DMS153 treated with DMSO at 0.1 percent for 48 hours (cell line): ENCODE data around the gene NT5M.

Experiments used
- DNase-seq: peaks from one replicate; lab custom pipeline; 2025; ENCODE audit not compliant: unreplicated experiment; lab: John Stamatoyannopoulos, UW

The NT5M gene

DNA sequence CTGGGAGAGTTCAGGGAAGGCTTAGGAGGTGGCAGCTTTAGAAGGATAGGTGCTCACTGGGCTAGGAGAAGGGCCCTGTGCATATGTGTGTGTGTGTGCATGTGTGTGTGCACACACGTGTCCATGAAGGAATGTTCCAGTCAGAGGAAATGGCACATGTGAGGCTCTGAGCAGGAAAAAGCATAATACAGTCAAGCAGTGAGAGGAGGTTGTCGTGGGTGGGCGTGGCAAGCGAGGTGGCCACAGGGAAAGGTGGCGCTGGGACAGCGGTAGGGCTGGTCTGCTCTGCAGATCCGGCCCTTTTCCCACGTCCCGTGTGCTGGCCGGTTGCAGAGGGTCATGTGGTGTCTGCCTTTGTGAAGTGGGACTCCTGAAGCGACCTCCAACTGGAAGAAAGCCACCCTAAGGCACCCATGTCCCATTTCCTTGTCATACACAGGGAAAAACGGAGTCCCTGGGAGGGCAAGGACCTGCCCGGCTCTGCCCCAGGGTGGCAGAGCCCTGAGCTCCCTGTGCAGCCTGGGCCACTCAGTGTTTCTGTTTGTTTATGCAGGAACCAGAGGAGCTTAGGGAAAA lies 40.1 kb downstream of the NT5M start:
- no peak for DNase-seq

DNA sequence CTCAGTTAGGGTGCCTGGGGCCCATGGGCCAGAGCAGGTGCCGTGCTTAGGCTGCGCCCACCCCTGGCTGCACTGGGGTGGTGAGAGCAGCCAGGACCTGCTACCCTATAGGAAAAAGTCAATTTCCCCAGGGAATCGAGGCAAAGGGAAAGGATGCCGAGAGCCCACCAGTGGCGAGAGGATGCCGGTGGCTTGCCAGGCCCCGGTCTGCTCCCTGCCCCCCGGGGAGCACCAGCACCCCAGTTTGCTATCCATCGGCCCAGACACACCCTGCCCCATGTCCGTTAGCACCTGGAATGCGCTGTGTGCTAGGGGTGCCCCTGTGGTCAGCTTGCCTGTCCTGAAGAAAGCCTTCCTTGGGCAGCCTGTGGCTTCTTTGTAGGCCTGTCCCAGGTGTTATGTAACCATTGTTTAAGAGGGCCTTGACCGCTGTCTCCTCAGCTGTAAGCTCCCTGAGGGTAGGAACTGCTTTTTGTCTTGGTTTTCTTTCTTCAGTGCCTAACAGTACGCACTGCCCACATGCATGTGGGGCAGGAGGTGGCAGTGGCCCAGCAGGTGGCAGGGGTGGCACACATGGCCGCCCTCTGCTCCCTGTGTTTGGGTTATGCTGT lies 40.8 kb downstream of the NT5M start:
- no peak for DNase-seq

DNA sequence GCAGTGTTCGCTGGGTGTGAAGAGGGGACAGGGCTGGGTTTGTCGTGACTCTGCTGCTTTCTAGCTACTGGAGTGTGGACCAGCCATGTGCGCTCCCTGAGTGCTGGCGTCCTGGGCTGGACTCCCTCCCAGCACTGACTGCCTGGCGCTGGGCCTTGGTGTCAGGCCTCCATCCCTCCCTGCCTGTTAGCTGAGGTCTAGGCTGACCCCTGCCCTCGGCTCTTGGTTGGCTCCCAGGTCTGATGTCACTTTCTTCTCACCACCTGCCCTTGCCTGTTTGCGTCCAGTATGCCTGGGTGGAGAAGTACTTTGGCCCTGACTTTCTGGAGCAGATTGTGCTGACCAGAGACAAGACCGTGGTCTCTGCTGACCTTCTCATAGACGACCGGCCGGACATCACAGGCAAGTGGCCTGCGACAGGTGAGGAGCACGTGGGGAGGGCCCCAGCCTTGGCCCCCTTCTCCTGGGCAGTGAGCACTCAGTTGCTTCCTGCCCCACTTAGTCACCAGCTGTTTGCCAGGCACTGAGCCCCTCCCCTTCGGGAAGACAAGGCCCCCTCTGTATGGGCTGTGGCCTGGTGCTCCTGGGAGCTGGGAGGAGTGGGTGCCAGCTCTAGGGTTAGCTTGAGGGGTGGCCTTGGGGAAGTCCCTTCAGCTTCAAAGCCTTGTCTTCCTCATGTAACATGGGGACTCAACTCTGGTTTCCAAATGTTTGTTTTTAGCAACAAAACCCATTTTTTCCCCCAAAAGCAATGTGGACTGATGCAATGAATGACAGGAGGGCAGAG lies 41.5 kb downstream of the NT5M start:
- DNase-seq: no peak

GRCh38 chr17:17345294-17345597 lies 42.1 kb downstream of the NT5M start:
- DNase-seq: no peak

GRCh38 chr17:17345686-17346427 lies 42.7 kb downstream of the NT5M start:
- no peak for DNase-seq

DNA sequence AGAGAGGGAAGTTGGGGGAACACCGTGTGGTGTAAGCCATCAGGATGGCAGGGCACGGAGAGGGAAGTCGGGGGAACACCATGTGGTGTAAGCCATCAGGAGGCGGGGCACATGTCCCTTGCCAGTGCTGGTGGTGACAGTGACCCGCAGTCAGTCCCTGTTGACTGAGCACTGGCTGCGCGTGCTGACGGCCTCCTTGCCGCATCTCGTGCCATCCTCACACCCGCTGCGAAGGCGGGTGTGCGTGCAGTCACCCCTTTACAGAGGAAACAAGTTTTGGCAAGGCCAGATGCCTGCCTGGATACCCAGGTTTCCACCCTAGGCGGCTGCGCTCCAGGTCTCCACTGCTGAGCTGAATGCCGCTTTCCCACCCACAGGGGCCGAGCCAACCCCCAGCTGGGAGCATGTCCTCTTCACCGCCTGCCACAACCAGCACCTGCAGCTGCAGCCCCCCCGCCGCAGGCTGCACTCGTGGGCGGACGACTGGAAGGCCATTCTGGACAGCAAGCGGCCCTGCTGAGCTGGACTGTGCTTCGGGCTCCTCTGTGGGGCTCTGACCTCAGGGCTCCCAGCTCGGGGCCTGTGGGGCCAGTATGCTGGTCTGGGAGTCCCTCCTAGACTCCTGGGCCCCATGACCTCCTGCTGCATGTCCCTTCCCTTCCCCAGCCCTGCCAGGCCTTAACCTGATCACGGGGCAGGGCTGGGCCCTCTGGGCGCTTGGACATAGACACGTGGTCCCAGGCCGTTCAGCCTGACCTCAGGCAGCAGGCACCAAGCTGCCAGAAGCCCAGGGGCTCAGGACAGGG lies 43.5 kb downstream of the NT5M start:
- DNase-seq: no peak

- DNase-seq: no peak
Observed at GRCh38 chr17:17347234-17347955, 44.2 kb downstream of the NT5M start.

DNA sequence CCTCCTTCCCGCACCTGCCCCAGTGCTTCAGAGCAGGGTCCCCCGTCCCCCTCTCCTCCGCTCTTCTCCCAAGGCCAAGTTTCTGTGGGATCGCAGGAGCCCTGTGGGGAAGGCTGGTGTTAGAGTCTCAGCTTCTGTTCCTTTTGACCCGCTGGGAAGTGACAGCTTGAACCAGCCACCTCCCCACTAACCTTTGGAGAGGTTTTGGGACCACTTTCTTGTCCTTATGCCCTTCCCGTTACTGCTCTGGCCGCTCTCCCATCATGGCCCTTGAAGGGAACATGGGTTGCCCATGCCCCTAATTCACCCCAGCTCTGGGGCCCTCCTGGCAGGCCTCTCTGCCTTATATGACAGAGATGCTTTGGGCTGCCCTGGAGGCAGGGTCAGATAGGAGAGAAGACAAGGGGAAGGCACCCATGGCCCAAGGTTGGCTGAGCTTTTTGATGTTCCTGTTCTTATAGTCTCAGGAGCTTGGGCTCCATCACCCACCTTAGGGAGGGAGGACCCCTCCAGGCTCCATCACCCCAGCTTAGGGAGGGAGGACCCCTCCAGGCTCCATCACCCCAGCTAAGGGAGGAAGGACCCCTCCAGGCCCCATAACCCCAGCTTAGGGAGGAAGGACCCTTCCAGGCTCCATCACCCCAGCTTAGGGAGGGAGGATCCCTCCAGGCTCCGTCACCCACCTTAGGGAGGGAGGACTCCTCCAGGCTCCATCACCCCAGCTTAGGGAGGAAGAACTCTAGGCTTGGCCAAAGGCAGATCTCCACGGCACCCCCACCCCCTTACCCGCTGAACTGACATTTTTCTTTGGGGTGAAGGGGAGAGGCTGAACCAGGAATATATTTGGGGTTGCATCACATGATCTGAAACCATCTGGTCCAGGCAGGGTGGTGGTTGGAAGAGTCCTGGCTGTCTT lies 45.0 kb downstream of the NT5M start:
- DNase-seq: no peak

DNA sequence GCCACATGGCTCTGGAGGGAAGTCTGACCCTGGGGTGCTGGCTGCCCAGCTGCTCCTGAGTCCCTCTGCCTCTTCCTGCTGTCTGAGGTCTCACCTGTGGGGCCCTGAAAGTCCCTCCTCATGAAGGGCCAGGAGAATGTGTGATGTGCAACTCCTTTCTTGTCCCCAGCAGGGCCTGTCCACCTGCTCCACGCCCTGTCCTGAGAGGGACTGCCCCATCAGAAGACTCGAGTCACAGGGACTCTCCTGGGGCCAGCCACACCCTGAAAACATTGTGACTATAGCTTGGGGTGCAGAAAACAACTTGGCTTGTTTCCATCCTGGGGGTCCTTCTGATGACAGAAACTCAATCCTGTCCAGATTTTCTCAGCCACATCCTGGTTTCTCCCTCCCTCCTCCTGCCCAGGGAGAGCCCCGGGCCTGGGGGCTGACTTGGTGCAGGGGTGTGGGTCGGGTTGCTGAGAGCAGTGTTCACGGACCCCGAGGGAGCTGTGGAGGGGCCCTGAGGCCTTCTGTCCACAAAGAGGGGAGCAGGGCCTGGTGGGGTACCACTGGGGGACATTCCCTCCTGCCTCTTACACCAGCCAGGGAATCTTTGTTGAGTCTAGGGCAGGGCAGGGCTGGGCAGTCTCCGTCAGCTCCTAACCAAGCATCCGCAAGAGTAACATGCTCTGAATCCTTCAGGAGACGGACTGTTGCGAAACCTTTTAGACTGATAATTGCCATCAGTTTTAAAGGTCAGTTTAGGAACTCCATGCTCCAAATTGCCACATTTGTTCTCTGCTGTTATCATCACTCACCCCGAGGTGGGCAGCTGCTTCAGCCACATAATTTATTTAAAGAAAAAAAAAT lies 45.9 kb downstream of the NT5M start:
- no peak for DNase-seq

DNA sequence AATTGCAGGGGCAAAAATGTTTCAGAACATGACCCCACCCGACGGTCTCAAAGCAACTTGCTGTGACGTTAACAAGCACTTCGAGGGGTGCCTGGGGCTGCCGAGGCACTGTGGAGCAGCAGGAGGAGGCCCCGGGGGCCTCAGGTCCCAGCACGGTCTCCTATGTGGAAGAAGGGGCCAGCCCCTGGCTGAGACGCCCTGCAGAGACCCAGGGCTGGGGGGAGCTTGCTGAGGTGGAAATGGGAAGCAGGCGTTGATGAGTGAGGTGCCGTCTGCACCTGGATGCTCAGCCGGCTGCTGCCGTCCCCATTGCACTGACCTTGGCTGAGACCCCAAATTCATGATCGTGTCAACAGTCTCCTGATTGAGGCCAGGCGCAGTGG lies 46.5 kb downstream of the NT5M start:
- DNase-seq: no peak

GRCh38 chr17:17350491-17351355 lies 47.5 kb downstream of the NT5M start:
- DNase-seq: no peak

DNA sequence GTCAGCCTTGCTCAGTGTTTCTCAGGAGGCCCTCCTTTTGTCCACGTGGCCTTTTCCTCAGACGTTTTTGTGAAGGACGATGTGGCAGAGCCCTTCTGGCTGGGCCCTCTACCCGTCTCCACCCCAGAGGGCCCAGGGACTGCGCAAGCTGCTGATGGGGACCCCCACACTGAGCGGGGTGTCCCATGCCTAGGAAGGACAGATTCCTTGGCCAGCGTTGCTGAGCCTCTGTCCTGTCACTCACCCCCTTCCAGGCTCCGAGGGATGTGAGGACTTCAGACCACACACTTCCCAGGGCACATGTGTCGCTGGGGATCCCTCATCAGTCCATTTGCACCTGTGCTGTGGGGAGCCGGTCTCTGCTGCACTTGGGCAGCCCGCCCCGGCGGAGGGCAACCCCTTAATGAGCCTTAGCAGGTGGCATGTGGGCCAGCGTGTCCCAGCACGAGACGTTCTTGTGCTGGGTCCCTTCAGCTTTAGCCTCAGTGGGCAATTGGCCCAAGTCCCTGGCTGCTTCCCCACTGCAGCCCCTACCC lies 48.3 kb downstream of the NT5M start:
- no peak for DNase-seq

DNA sequence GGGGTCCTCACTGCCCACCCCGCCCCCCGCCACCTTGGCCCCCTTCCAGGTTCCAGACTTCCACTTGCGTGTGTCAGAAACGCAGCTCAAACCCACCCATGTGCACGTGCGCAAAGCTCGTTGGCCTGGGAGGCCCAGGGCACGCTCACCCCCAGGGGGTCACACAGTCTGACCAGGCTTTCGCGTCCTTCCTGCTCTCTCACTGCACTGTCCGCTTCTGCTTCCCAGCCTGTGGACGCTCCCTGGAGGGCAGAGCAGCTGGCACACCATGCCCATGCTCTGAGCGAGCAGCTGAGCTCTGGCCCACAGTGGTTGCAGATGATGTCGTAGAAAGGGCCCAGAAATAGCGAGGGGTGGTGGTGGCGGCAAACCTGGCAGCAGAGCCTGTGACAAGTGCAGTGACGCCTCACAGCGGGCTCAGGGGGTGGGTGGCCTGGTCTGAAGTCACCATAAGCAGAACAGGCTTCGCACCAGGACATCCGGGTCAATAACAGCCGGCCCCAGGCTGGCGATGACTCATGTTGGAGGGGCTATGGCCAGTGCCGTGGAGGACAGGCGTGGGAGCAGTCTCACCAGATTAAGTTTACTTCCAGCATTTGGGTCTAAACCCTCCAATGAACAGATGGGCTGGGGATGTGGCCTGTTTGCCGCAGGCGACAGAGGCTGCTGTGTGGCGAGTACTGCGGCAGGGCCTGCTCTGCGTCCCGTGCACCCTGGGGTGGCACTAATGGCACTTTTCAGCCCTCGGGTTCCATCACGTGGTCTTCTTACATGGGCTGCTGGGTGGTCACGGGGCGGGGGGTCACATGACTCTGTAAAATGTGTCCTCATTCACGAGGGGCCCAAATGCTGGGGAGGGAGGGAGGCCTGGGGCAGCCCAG lies 49.0 kb downstream of the NT5M start:
- DNase-seq: no peak

- DNase-seq: no peak
Observed at GRCh38 chr17:17352836-17353624, 49.9 kb downstream of the NT5M start.

DNA sequence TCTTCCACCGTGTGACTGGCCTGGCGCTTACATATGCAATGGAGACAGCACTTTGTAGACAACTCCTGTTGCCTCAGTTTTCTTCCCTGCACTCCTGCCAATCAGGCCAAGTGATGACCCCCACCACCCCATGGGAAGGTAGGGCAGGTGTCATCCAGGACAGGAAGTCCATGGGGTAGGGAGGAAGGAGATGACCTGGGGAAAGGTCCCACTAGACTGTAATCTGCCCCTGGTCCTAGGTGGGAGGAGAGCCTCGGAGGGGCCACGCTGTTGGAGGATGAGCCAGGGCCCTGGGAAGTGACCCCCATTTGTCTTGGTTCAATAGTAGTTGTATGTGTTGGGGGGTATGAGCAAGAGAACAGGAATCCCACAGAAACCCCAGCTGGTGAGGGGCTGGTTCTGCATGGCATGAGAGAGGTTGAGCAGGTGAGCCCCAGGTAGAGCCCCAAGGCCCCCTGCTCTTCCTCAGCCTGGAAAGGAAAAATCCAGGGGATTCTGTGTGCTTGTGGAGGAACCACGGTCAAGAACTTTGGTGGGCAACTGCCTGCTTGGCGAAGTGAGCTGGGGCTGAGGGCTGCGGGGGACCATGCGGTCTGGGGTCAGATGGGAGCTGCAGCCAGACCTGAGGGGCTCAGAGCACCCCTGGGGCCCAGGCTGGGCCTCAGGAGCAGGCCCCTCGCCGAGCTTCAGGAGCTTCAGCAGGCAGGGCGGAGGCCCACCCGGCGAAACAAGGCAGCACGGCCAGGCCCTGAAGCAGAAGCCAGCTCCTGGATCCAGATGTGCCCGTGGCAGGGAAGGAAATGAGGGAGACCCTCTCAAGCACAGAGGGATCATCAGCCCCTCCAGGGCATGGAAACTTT lies 50.7 kb downstream of the NT5M start:
- DNase-seq: no peak
